ENCODE results near the gene HBZ. TPM values are rescaled to one million over a fixed set of nuclear protein-coding genes. Genes with fewer than 3 reads are reported as not detected.

HBZ gene
- total RNA-seq, 1 experiment from 2014 or later, result not detected

Other genes starting within 250 kb of the HBZ start
- 20.3 and 30.2 TPM in 2 replicates for gene POLR3K, start 99.0 kb upstream of the HBZ start, total RNA-seq (2014; rRNA removed)
- gene SNRNP25, start 98.8 kb upstream of the HBZ start, total RNA-seq (2014; rRNA removed), result 45.8 and 62.2 TPM in 2 replicates
- gene RHBDF1, start 80.0 kb upstream of the HBZ start, total RNA-seq (2014; rRNA removed), result 23.3 and 26.3 TPM in 2 replicates
- gene MPG, start 74.4 kb upstream of the HBZ start, total RNA-seq (2014; rRNA removed), result 147 and 175 TPM in 2 replicates
- gene NPRL3, start 14.0 kb upstream of the HBZ start, total RNA-seq (2014; rRNA removed), result 14.9 and 22.2 TPM in 2 replicates
- not detected in 2 replicates for gene HBM, start 13.3 kb downstream of the HBZ start, total RNA-seq (2014; rRNA removed)
- not detected in 2 replicates for gene HBA2, start 20.2 kb downstream of the HBZ start, total RNA-seq (2014; rRNA removed)
- not detected in 2 replicates for gene HBA1, start 24.0 kb downstream of the HBZ start, total RNA-seq (2014; rRNA removed)
- gene HBQ1, start 27.8 kb downstream of the HBZ start, total RNA-seq (2014; rRNA removed), result not detected in 2 replicates
- 46.0 and 61.9 TPM in 2 replicates for gene LUC7L, start 76.8 kb downstream of the HBZ start, total RNA-seq (2014; rRNA removed)
- 31.4 and 38.0 TPM in 2 replicates for gene FAM234A, start 82.2 kb downstream of the HBZ start, total RNA-seq (2014; rRNA removed)
- 1.2 and 1.5 TPM in 2 replicates for gene RGS11, start 123.3 kb downstream of the HBZ start, total RNA-seq (2014; rRNA removed)
- 0.35 TPM in 1 of 2 replicates, not detected in the other for gene ARHGDIG, start 127.9 kb downstream of the HBZ start, total RNA-seq (2014; rRNA removed)
- gene PDIA2, start 130.5 kb downstream of the HBZ start, total RNA-seq (2014; rRNA removed), result not detected in 2 replicates
- gene AXIN1, start 200.1 kb downstream of the HBZ start, total RNA-seq (2014; rRNA removed), result 26.9 and 50.8 TPM in 2 replicates
- gene MRPL28, start 217.9 kb downstream of the HBZ start, total RNA-seq (2014; rRNA removed), result 154 and 206 TPM in 2 replicates
- gene PGAP6, start 229.3 kb downstream of the HBZ start, total RNA-seq (2014; rRNA removed), result 40.8 and 56.5 TPM in 2 replicates
- gene NME4, start 244.6 kb downstream of the HBZ start, total RNA-seq (2014; rRNA removed), result 182 and 207 TPM in 2 replicates
- gene DECR2, start 249.2 kb downstream of the HBZ start, total RNA-seq (2014; rRNA removed), result 19.8 and 22.3 TPM in 2 replicates